ENCODE results near the gene ZNF678. TPM values are rescaled to one million over a fixed set of nuclear protein-coding genes. Genes with fewer than 3 reads are reported as not detected.
"Not testable (repeated sequence)": the region's sequence is repeated elsewhere in the genome, so short reads cannot be mapped to it uniquely, and the experiment has no call there.

The ZNF678 gene
- total and polyA plus RNA-seq, 7 donors = 1.2 to 15.3 (median 5.3) TPM

DNA sequence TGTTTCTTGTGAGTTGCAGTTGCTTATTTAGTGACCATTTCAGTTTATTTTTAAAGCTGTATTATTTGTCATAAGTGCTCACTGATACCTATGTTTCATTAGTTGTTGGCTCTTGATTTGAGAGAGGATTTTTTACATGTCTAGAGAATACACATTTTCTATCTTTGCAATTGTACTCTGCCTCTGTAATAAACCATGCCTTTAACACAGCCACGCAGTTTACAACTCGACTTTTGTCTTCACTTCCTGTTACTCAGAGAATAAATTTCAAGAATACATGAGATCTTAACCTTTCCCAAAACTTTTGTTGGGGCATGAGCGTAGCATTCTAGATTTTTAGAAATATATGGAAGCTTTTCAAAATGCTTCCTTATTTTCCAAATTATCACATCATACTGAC is 14.9 kb upstream of the ZNF678 start:
- TF ChIP-seq, protein P1, sequence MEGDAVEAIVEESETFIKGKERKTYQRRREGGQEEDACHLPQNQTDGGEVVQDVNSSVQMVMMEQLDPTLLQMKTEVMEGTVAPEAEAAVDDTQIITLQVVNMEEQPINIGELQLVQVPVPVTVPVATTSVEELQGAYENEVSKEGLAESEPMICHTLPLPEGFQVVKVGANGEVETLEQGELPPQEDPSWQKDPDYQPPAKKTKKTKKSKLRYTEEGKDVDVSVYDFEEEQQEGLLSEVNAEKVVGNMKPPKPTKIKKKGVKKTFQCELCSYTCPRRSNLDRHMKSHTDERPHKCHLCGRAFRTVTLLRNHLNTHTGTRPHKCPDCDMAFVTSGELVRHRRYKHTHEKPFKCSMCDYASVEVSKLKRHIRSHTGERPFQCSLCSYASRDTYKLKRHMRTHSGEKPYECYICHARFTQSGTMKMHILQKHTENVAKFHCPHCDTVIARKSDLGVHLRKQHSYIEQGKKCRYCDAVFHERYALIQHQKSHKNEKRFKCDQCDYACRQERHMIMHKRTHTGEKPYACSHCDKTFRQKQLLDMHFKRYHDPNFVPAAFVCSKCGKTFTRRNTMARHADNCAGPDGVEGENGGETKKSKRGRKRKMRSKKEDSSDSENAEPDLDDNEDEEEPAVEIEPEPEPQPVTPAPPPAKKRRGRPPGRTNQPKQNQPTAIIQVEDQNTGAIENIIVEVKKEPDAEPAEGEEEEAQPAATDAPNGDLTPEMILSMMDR (IDR thresholded peaks at IDR 0.05) = no peak
- TF ChIP-seq POLR2A (IDR thresholded peaks at IDR 0.05) = no peak
- no peak for TF ChIP-seq EP300 (IDR thresholded peaks at IDR 0.05)
- no peak for TF ChIP-seq POLR2AphosphoS5 (IDR thresholded peaks at IDR 0.05)
- H3K27me3 ChIP-seq = no peaks in the 10 kb centered on the region
- WGBS, 2 donors = 34 to 56% methylated on average over 3 of the region's 3 CpGs
- no peaks in the 10 kb centered on the region for H3K36me3 ChIP-seq
- no peak overlapping the region for H3K4me3 ChIP-seq
- peaks cover 0 to 5% (median 0%) of the 10 kb centered on the region in 4 donors for H3K9me3 ChIP-seq
- intact Hi-C loops (cut with DNase I) = loop anchor here (10.0 kb wide), 1 partner anchor 536 kb away; the partner anchor contains the start of gene ARF1
- DNase-seq = no peak
- H3K27ac ChIP-seq = no peak overlapping the region
- peaks cover 0 to 13% (median under 1%) of the 10 kb centered on the region in 4 donors for H3K4me1 ChIP-seq

DNA sequence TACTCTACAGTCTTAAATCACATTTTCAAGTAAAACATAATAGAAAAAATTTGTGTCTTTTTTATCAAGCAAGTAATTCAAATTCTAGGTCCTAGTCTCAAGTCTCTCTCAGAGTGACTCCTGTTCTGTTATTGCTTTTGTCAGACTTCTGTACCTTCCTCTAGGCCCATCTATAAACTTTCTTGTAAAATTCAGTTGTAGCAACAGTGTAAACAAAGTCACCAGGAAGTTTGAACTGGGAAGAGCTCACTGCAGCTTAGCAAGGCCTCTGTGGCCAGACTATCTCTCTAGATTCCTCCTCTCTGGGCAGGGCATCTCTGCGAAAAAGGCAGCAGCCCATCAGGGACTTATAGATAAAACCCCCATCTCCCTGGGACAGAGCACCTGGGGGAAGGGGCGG is 13.5 kb upstream of the ZNF678 start:
- Histone ChIP-seq H3K27ac (peak overlapping the region in 3 of 4 donors; percentile 56 to 74 (median 72)), H3K9me3 (peaks cover 0 to 5% (median 0%) of the 10 kb centered on the region in 4 donors), H3K4me3 (no peak overlapping the region), H3K36me3 (no peaks in the 10 kb centered on the region), H3K27me3 (no peaks in the 10 kb centered on the region), H3K4me1 (peaks cover 0 to 10% (median 0%) of the 10 kb centered on the region in 4 donors)
- TF ChIP-seq EP300 (IDR thresholded peaks at IDR 0.05) (no peak), POLR2AphosphoS5 (IDR thresholded peaks at IDR 0.05) (no peak), POLR2A (IDR thresholded peaks at IDR 0.05) (no peak)
- TF ChIP-seq, protein P1 (IDR thresholded peaks at IDR 0.05) = no peak
- WGBS, 2 donors = 27 to 59% methylated on average over 2 of the region's 2 CpGs
- DNase-seq = no peak
- intact Hi-C loops (cut with DNase I) = loop anchor here (10.0 kb wide), 1 partner anchor 535 kb away; the partner anchor contains the start of gene ARF1

DNA sequence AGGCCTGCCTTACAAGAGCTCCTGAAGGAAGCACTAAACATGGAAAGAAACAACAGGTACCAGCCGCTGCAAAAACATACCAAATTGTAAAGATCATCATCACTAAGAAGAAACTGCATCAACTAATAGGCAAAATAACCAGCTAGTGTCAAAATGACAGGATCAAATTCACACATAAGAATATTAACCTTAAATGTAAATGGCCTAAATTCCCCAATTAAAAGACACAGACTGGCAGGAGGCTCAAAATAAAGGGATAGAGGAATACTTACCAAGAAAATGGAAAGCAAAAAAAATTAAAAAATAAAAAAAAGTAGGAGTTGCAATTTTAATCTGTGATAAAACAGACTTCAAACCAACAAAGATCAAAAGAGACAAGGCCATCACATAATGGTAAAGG is 11.5 kb upstream of the ZNF678 start:
- H3K27me3 ChIP-seq; DNase-seq; H3K27ac ChIP-seq; H3K36me3 ChIP-seq; H3K4me3 ChIP-seq; H3K9me3 ChIP-seq; intact Hi-C loops (cut with DNase I): not testable (repeated sequence)
- peaks cover 0 to 10% (median 0%) of the 10 kb centered on the region in 4 donors for H3K4me1 ChIP-seq
- 89 to 97% methylated on average over 1 of the region's 1 CpG for WGBS, 2 donors

DNA sequence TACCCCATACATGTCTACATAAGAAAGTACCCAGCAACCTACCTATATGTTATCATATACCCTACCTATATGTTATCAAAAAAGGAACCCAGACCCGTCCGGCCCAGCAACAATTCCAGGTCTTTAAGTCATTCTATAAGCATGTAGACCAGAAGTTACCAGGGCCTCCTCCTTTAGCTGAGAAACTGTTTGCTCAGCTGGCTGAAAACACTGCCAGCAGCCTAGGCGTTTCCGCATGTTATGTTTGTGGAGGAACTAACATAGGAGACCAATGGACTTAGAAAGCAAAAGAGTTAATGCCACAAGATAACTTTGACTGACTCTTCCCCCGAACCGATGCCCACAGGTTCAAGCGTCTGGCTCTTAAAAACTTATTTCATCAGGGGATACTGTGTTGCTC is 7.1 kb upstream of the ZNF678 start:
- H3K27ac ChIP-seq = no peak overlapping the region
- no peaks in the 10 kb centered on the region for H3K36me3 ChIP-seq
- peaks cover 0 to 5% (median 0%) of the 10 kb centered on the region in 4 donors for H3K9me3 ChIP-seq
- TF ChIP-seq EP300 (IDR thresholded peaks at IDR 0.05) = no peak
- no peak for TF ChIP-seq POLR2AphosphoS5 (IDR thresholded peaks at IDR 0.05)
- no peak for TF ChIP-seq POLR2A (IDR thresholded peaks at IDR 0.05)
- TF ChIP-seq, protein P1 (IDR thresholded peaks at IDR 0.05) = no peak
- peaks cover 6 to 38% (median 23%) of the 10 kb centered on the region in 3 donors for H3K27me3 ChIP-seq
- WGBS, 2 donors = 30 to 78% methylated on average over 7 of the region's 7 CpGs
- intact Hi-C loops (cut with DNase I) = no loop called here
- DNase-seq = no peak
- H3K4me3 ChIP-seq = no peak overlapping the region
- H3K4me1 ChIP-seq = peaks cover 0 to 4% (median 0%) of the 10 kb centered on the region in 4 donors

DNA sequence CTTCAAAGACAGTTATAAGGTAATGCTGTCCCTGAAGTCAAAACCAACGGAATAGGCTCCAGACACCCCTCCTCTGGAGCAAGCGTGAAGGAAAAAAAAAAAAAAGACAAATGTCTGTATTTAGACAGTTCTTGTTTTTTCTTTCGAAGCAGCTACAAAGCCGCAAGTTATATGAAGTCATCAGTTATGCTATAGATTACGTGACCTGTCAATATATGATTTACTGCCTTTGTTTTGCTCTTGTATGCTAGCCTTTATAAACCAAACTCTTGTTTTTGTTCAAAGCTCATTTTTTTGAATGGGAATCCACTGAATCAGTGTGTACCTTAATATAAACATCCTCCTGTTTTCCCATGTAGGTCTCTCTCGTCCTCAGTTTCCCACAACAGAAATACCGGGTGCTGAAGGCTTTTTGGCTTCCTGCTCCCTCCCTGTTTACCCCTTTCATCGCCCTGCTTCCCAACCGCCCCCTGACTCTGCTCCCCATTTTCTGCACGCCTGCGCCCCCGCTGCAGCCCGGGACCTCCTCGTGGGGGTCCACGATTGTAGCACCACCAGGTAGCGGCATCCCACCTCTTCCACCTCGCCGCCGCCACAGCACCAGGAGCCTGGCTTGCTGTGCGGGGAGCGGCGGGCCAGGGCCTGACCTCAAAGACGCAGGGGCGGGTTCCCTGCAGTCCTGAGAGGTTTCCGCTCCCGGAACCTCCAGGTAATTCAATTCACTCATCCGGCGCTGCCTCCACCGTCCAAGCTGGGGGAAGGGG is 5.2 kb upstream of the ZNF678 start:
- Histone ChIP-seq H3K27ac (no peak overlapping the region), H3K36me3 (no peaks in the 10 kb centered on the region), H3K4me1 (peaks cover 0 to 4% (median 0%) of the 10 kb centered on the region in 4 donors), H3K27me3 (peaks cover 6 to 42% (median 27%) of the 10 kb centered on the region in 3 donors), H3K9me3 (no peaks in the 10 kb centered on the region), H3K4me3 (no peak overlapping the region)
- no peak for DNase-seq
- intact Hi-C loops (cut with DNase I) = no loop called here
- TF ChIP-seq POLR2AphosphoS5 (IDR thresholded peaks at IDR 0.05) (no peak), POLR2A (IDR thresholded peaks at IDR 0.05) (no peak), EP300 (IDR thresholded peaks at IDR 0.05) (no peak)
- TF ChIP-seq, protein P1 (IDR thresholded peaks at IDR 0.05) = no peak
- 62 to 91% methylated on average over 29 of the region's 29 CpGs for WGBS, 2 donors

Data from sigmoid colon (tissue), 7 donors.